ENCODE results near the gene SGCA.

SGCA gene

DNA sequence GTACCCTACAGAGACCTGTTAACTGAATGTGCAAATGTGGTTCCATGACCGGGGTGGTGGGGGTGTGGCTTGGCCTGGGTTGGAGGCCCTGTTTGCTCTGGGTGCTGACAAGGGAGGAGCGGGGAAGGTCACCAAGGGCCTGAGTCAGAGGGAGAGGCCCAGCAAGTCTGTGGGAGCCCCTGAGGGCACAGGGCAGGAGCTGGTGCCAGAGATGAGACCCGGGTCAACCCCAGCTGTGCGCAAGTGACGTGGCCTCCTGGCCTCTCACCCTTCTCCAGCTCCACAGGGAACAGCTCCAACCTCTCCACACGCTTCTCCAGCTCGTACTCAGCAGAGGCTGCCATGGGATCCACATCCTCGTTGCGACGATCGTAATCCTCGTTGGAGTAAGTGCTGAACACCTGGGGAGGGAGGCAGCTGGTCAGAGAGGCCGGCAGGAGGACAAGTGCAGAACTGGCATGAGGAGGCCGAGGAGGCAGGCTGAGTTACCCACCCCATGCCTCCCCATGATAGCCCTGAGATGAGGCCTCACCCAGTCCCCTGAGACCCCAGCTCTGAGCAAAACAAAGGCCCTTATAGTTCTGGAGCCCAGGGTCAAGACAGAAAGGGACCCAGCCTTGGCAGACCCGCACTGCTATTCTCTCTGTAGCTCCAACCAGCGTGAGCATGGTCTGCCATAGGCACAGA, 20.8 kb upstream of the SGCA start:
- TF ChIP-seq RAD21 (IDR thresholded peaks at IDR 0.05; ENCODE audit: low read depth) (no peak), TAF1 (IDR thresholded peaks at IDR 0.05; ENCODE audit: low read depth) (no peak), TEAD4 (IDR thresholded peaks at IDR 0.05) (no peak), TCF12 (IDR thresholded peaks at IDR 0.05; ENCODE audit: low read depth) (no peak), CEBPB (IDR thresholded peaks at IDR 0.05) (no peak), FOXM1 (IDR thresholded peaks at IDR 0.05; ENCODE audit: borderline replicate concordance, low read depth) (no peak), ZBTB7A (IDR thresholded peaks at IDR 0.05; ENCODE audit: low read depth) (no peak), CREB1 (IDR thresholded peaks at IDR 0.05; ENCODE audit: low read depth) (no peak), NFIC (IDR thresholded peaks at IDR 0.05) (no peak), YY1 (IDR thresholded peaks at IDR 0.05; ENCODE audit: low read depth) (no peak), EGR1 (IDR thresholded peaks at IDR 0.05) (no peak), EP300 (IDR thresholded peaks at IDR 0.05; ENCODE audit: borderline replicate concordance) (no peak)
- TF ChIP-seq, protein P1, sequence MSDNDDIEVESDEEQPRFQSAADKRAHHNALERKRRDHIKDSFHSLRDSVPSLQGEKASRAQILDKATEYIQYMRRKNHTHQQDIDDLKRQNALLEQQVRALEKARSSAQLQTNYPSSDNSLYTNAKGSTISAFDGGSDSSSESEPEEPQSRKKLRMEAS (IDR thresholded peaks at IDR 0.05) = no peak
- TF ChIP-seq, protein P2, sequence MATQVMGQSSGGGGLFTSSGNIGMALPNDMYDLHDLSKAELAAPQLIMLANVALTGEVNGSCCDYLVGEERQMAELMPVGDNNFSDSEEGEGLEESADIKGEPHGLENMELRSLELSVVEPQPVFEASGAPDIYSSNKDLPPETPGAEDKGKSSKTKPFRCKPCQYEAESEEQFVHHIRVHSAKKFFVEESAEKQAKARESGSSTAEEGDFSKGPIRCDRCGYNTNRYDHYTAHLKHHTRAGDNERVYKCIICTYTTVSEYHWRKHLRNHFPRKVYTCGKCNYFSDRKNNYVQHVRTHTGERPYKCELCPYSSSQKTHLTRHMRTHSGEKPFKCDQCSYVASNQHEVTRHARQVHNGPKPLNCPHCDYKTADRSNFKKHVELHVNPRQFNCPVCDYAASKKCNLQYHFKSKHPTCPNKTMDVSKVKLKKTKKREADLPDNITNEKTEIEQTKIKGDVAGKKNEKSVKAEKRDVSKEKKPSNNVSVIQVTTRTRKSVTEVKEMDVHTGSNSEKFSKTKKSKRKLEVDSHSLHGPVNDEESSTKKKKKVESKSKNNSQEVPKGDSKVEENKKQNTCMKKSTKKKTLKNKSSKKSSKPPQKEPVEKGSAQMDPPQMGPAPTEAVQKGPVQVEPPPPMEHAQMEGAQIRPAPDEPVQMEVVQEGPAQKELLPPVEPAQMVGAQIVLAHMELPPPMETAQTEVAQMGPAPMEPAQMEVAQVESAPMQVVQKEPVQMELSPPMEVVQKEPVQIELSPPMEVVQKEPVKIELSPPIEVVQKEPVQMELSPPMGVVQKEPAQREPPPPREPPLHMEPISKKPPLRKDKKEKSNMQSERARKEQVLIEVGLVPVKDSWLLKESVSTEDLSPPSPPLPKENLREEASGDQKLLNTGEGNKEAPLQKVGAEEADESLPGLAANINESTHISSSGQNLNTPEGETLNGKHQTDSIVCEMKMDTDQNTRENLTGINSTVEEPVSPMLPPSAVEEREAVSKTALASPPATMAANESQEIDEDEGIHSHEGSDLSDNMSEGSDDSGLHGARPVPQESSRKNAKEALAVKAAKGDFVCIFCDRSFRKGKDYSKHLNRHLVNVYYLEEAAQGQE (IDR thresholded peaks at IDR 0.05; ENCODE audit: low read depth) = no peak
- TF ChIP-seq, protein P3, sequence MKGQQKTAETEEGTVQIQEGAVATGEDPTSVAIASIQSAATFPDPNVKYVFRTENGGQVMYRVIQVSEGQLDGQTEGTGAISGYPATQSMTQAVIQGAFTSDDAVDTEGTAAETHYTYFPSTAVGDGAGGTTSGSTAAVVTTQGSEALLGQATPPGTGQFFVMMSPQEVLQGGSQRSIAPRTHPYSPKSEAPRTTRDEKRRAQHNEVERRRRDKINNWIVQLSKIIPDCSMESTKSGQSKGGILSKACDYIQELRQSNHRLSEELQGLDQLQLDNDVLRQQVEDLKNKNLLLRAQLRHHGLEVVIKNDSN (IDR thresholded peaks at IDR 0.05) = no peak

DNA sequence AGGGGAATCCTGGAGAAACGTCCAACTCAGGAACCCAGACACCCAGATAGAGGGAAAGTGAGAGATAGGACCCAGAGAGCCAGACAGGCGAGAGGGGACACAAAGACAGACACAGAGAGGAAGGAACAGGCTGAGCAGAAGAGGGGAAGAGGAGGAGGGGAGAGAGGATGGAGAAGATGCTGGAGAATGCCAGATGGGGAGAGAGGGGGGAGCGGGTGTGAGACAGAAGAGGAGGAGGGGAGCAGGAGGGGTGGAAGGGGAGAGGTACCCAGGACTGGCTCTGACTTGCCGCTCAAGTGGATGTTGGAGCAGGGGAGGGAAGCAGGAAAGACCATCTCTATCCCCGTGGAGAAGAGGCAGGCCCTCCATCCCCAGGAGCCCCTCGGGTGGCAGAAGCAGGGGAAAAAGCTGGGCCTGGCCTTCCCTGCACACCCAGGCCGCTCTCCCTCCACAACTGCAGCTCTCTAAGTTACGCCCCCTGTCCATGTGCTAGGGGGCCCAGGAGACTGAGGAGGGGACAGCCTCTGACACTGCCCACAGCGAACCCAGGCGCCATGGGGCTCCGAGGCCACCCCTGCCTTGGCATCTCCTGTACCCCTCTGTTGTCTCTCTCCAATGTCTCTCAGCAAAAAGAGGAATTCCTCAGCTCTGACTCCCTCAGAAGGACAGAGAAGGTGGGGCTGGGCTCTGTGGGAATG, 20.1 kb upstream of the SGCA start:
- TF ChIP-seq CREB1 (IDR thresholded peaks at IDR 0.05; ENCODE audit: low read depth) = no peak
- TF ChIP-seq FOXM1 (IDR thresholded peaks at IDR 0.05; ENCODE audit: borderline replicate concordance, low read depth) = no peak
- no peak for TF ChIP-seq RAD21 (IDR thresholded peaks at IDR 0.05; ENCODE audit: low read depth)
- TF ChIP-seq TAF1 (IDR thresholded peaks at IDR 0.05; ENCODE audit: low read depth) = no peak
- TF ChIP-seq, protein P3 (IDR thresholded peaks at IDR 0.05) = no peak
- TF ChIP-seq CEBPB (IDR thresholded peaks at IDR 0.05) = no peak
- TF ChIP-seq EP300 (IDR thresholded peaks at IDR 0.05; ENCODE audit: borderline replicate concordance) = no peak
- TF ChIP-seq NFIC (IDR thresholded peaks at IDR 0.05) = no peak
- TF ChIP-seq YY1 (IDR thresholded peaks at IDR 0.05; ENCODE audit: low read depth) = no peak
- TF ChIP-seq TEAD4 (IDR thresholded peaks at IDR 0.05) = no peak
- TF ChIP-seq ZBTB7A (IDR thresholded peaks at IDR 0.05; ENCODE audit: low read depth) = no peak
- TF ChIP-seq EGR1 (IDR thresholded peaks at IDR 0.05) = no peak
- TF ChIP-seq, protein P2 (IDR thresholded peaks at IDR 0.05; ENCODE audit: low read depth) = no peak
- no peak for TF ChIP-seq TCF12 (IDR thresholded peaks at IDR 0.05; ENCODE audit: low read depth)
- TF ChIP-seq, protein P1 (IDR thresholded peaks at IDR 0.05) = no peak

DNA sequence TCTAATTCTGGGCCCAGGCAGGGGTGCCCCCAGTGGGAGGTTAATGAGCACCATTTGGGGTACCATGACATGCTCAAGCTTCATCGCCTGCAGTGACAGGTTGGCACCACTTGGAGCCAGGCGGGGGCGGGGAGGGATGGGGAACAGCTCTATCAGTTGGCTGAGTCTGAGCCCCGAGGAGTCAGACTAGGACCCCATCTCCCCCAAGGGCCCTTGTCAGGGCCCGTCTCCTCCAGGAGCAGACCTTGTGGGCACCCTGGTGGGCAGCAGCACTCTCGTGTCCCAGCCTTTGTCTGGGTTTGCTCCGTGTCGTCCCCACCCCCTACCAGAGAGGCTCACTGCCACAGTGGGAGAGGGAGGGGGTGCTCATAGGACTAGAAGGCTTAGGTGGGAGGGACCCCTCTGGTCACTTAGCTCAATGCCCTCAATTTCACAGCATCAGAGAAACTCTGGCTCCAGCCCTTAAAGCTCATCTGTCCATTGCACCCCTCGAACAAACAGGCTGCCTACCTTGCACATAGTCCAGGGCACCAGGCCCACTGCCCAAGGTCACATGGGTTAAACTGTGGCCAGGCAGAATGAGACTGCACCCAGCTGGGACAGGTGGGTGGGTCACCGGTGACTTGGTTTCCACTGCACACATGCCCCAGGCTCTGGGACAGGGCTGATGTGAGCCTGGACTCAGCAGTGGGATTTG, 19.4 kb upstream of the SGCA start:
- TF ChIP-seq, protein P2 (IDR thresholded peaks at IDR 0.05; ENCODE audit: low read depth) = no peak
- no peak for TF ChIP-seq ZBTB7A (IDR thresholded peaks at IDR 0.05; ENCODE audit: low read depth)
- TF ChIP-seq RAD21 (IDR thresholded peaks at IDR 0.05; ENCODE audit: low read depth) = no peak
- TF ChIP-seq TEAD4 (IDR thresholded peaks at IDR 0.05) = no peak
- TF ChIP-seq NFIC (IDR thresholded peaks at IDR 0.05) = no peak
- no peak for TF ChIP-seq TCF12 (IDR thresholded peaks at IDR 0.05; ENCODE audit: low read depth)
- no peak for TF ChIP-seq TAF1 (IDR thresholded peaks at IDR 0.05; ENCODE audit: low read depth)
- TF ChIP-seq EGR1 (IDR thresholded peaks at IDR 0.05) = no peak
- TF ChIP-seq EP300 (IDR thresholded peaks at IDR 0.05; ENCODE audit: borderline replicate concordance) = no peak
- TF ChIP-seq, protein P3 (IDR thresholded peaks at IDR 0.05) = no peak
- no peak for TF ChIP-seq FOXM1 (IDR thresholded peaks at IDR 0.05; ENCODE audit: borderline replicate concordance, low read depth)
- TF ChIP-seq, protein P1 (IDR thresholded peaks at IDR 0.05) = no peak
- TF ChIP-seq CREB1 (IDR thresholded peaks at IDR 0.05; ENCODE audit: low read depth) = no peak
- no peak for TF ChIP-seq YY1 (IDR thresholded peaks at IDR 0.05; ENCODE audit: low read depth)
- no peak for TF ChIP-seq CEBPB (IDR thresholded peaks at IDR 0.05)
